ENCODE data around the gene UBE3C.
"Not testable (repeated sequence)": the region's sequence is repeated elsewhere in the genome, so short reads cannot be mapped to it uniquely, and the experiment has no call there.

UBE3C gene

GRCh38 chr7:157153260-157153659 is 14.5 kb downstream of the UBE3C start:
- peaks cover 85% of the 10 kb centered on the region for H4K20me1 ChIP-seq (ENCODE audit: insufficient read depth)
- H3K27ac ChIP-seq: no peak overlapping the region
- H3K9ac ChIP-seq: no peak overlapping the region
- H3K4me3 ChIP-seq (IDR thresholded peaks at IDR 0.05; ENCODE audit: insufficient read depth, low read depth, low read length): no peak overlapping the region
- H2AFZ ChIP-seq (ENCODE audit: low read depth): no peak overlapping the region
- H3K36me3 ChIP-seq (ENCODE audit: insufficient read depth): no peaks in the 10 kb centered on the region; the same call in 1 of the 2 replicates
- no peak for TF ChIP-seq CTCF (conservative IDR thresholded peaks at IDR 0.05; ENCODE audit: low read depth, low read length)
- no peak overlapping the region for H3K4me2 ChIP-seq
- no peaks in the 10 kb centered on the region for H3K27me3 ChIP-seq (ENCODE audit: insufficient read depth, low read depth)
- H3K79me2 ChIP-seq (ENCODE audit: insufficient read depth, low read depth): peaks cover 100% of the 10 kb centered on the region
- peaks cover 42% of the 10 kb centered on the region for H3K4me1 ChIP-seq (ENCODE audit: low read depth, poor library complexity, severe bottlenecking)

GRCh38 chr7:157155959-157156358 is 17.2 kb downstream of the UBE3C start:
- Histone ChIP-seq H4K20me1 (ENCODE audit: insufficient read depth) (peaks cover 81% of the 10 kb centered on the region), H3K79me2 (ENCODE audit: insufficient read depth, low read depth) (peaks cover 100% of the 10 kb centered on the region)

GRCh38 chr7:157158400-157158799 is 19.7 kb downstream of the UBE3C start:
- Histone ChIP-seq H3K4me2 (no peak overlapping the region), H3K4me3 (IDR thresholded peaks at IDR 0.05; ENCODE audit: insufficient read depth, low read depth, low read length) (no peak overlapping the region), H3K27me3 (ENCODE audit: insufficient read depth, low read depth) (no peaks in the 10 kb centered on the region), H3K27ac (no peak overlapping the region), H3K36me3 (ENCODE audit: insufficient read depth) (no peaks in the 10 kb centered on the region; the same call in 1 of the 2 replicates), H3K79me2 (ENCODE audit: insufficient read depth, low read depth) (peaks cover 100% of the 10 kb centered on the region), H3K4me1 (ENCODE audit: low read depth, poor library complexity, severe bottlenecking) (peaks cover 16% of the 10 kb centered on the region), H2AFZ (ENCODE audit: low read depth) (no peak overlapping the region), H4K20me1 (ENCODE audit: insufficient read depth) (peaks cover 65% of the 10 kb centered on the region), H3K9ac (no peak overlapping the region)
- TF ChIP-seq CTCF (conservative IDR thresholded peaks at IDR 0.05; ENCODE audit: low read depth, low read length): no peak

More at GRCh38 chr7:157155959-157156358, 17.2 kb downstream of the UBE3C start:
- no peaks in the 10 kb centered on the region; the same call in 1 of the 2 replicates for H3K36me3 ChIP-seq (ENCODE audit: insufficient read depth)
- no peak overlapping the region for H2AFZ ChIP-seq (ENCODE audit: low read depth)
- H3K27ac ChIP-seq: no peak overlapping the region
- H3K4me2 ChIP-seq: no peak overlapping the region
- no peak overlapping the region for H3K9ac ChIP-seq
- H3K4me1 ChIP-seq (ENCODE audit: low read depth, poor library complexity, severe bottlenecking): peaks cover 17% of the 10 kb centered on the region
- no peak overlapping the region for H3K4me3 ChIP-seq (IDR thresholded peaks at IDR 0.05; ENCODE audit: insufficient read depth, low read depth, low read length)
- no peak for TF ChIP-seq CTCF (conservative IDR thresholded peaks at IDR 0.05; ENCODE audit: low read depth, low read length)
- no peaks in the 10 kb centered on the region for H3K27me3 ChIP-seq (ENCODE audit: insufficient read depth, low read depth)

GRCh38 chr7:157159537-157159936 is 20.8 kb downstream of the UBE3C start:
- H3K4me2 ChIP-seq; H3K4me3 ChIP-seq (IDR thresholded peaks at IDR 0.05; ENCODE audit: insufficient read depth, low read depth, low read length); H3K36me3 ChIP-seq (ENCODE audit: insufficient read depth); H3K27me3 ChIP-seq (ENCODE audit: insufficient read depth, low read depth); H3K27ac ChIP-seq; H3K9ac ChIP-seq; H2AFZ ChIP-seq (ENCODE audit: low read depth): not testable (repeated sequence)
- H3K79me2 ChIP-seq (ENCODE audit: insufficient read depth, low read depth): peaks cover 100% of the 10 kb centered on the region
- H3K4me1 ChIP-seq (ENCODE audit: low read depth, poor library complexity, severe bottlenecking): peaks cover 15% of the 10 kb centered on the region
- H4K20me1 ChIP-seq (ENCODE audit: insufficient read depth): peaks cover 69% of the 10 kb centered on the region

GRCh38 chr7:157160433-157160832 is 21.7 kb downstream of the UBE3C start:
- Histone ChIP-seq H3K27ac (no peak overlapping the region), H3K4me2 (no peak overlapping the region), H4K20me1 (ENCODE audit: insufficient read depth) (peaks cover 60% of the 10 kb centered on the region), H3K9ac (no peak overlapping the region), H3K27me3 (ENCODE audit: insufficient read depth, low read depth) (no peaks in the 10 kb centered on the region), H3K4me1 (ENCODE audit: low read depth, poor library complexity, severe bottlenecking) (peaks cover 6% of the 10 kb centered on the region), H3K4me3 (IDR thresholded peaks at IDR 0.05; ENCODE audit: insufficient read depth, low read depth, low read length) (no peak overlapping the region), H2AFZ (ENCODE audit: low read depth) (no peak overlapping the region), H3K36me3 (ENCODE audit: insufficient read depth) (no peaks in the 10 kb centered on the region), H3K79me2 (ENCODE audit: insufficient read depth, low read depth) (peaks cover 100% of the 10 kb centered on the region)
- no peak for TF ChIP-seq CTCF (conservative IDR thresholded peaks at IDR 0.05; ENCODE audit: low read depth, low read length)
